ENCODE results near the gene GJA10.

The GJA10 gene

DNA sequence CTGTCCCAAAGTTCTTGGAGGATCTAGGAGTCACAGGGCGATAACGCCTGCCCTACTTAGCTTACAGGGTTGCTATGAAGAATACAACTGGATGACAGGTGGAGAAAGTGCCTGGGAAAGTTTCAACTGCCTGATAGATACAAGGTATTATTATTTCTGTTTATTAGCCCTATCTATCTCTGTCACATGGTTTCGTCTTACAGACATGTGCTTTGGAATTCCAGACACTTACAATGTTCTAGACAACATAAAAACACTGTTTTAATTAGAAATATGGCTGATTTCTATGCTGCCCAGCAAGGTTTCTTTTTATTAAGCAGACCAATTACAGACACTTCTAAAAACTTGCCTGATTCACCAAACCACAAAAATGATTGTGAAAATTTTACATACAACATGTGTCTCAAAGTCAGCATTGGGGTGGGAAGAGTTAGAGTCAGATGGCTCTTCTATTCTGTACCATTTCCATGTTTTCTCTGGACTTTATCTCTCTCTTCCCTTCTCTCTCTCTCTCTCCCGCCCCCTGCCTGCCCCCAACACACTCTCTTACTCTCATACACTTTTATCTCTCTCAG, 50.0 kb downstream of the GJA10 start:
- TF ChIP-seq, protein P1, sequence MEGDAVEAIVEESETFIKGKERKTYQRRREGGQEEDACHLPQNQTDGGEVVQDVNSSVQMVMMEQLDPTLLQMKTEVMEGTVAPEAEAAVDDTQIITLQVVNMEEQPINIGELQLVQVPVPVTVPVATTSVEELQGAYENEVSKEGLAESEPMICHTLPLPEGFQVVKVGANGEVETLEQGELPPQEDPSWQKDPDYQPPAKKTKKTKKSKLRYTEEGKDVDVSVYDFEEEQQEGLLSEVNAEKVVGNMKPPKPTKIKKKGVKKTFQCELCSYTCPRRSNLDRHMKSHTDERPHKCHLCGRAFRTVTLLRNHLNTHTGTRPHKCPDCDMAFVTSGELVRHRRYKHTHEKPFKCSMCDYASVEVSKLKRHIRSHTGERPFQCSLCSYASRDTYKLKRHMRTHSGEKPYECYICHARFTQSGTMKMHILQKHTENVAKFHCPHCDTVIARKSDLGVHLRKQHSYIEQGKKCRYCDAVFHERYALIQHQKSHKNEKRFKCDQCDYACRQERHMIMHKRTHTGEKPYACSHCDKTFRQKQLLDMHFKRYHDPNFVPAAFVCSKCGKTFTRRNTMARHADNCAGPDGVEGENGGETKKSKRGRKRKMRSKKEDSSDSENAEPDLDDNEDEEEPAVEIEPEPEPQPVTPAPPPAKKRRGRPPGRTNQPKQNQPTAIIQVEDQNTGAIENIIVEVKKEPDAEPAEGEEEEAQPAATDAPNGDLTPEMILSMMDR (IDR thresholded peaks at IDR 0.05; ENCODE audit: low read depth, low read length, missing control alignments) = no peak
- no peak for DNase-seq (ENCODE audit: low read depth)
- no peak overlapping the region for H3K4me3 ChIP-seq (ENCODE audit: low read depth, low read length)

DNA sequence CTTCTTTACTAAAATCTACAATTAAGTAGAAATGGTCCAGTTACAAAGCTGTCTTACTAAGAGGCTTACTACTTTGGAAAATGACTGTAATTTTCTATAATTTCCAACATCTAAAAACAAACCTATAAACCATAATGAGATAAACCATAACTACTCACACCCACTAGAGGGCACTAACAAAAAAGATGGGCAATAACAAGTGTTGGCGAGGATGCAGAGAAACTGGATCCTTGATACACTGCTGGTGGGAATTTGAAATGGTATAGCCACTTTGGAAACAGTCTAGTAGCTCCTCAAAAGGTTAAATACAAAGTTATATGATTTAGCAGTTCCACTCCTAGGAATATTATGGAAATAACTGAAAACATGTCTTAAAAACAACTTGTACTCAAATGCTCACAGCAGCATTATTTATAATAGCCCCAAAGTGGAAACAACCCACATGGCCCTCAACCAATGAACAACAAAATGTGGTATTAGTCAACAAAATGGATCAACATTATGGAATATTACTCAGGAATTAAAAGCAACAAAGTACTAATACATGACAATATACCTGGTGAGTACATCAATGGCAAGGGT, 50.6 kb downstream of the GJA10 start:
- H3K4me3 ChIP-seq (ENCODE audit: low read depth, low read length) = no peak overlapping the region
- TF ChIP-seq, protein P1 (IDR thresholded peaks at IDR 0.05; ENCODE audit: low read depth, low read length, missing control alignments) = peak; percentile 43
- no peak for DNase-seq (ENCODE audit: low read depth)
